Ovary (tissue), 9 donors: ENCODE measurements around the gene MRPL22. TPM values are rescaled to one million over a fixed set of nuclear protein-coding genes. Genes with fewer than 3 reads are reported as not detected.

Experiments
- DNase-seq, 5 donors: peaks; one replicate each; pipeline ENCODE4 v3.0.0-alpha.2; 2019 to 2020
- H3K27ac ChIP-seq, 2 donors: fragments of 200-600 bp; one replicate each; pipeline versions ENCODE4 v1.5.1 to v1.8.0; 2019 to 2022
- H3K27me3 ChIP-seq: fragments of 200-600 bp; one replicate; pipeline ENCODE4 v1.8.0; 2022
- H3K36me3 ChIP-seq: fragments of 200-600 bp; sonication (generic); one replicate; pipeline ENCODE4 v1.5.1; 2019
- H3K4me1 ChIP-seq: one replicate; pipeline ENCODE4 v1.8.1; 2013; ENCODE audit warnings: mild to moderate bottlenecking, moderate library complexity; ENCODE audit not compliant: insufficient read depth
- H3K4me3 ChIP-seq: fragments of 200-600 bp; sonication (generic); one replicate; pipeline ENCODE4 v1.5.1; 2017
- H3K9me3 ChIP-seq, 2 donors: fragments of 200-600 bp in 1 of 2; sonication (generic) in 1 of 2; one replicate each; pipeline versions ENCODE4 v1.5.1 to v1.8.1; 2013 to 2019; ENCODE audit warnings: mild to moderate bottlenecking in 1 of 2, moderate library complexity in 1 of 2
- EP300 ChIP-seq: sonication (generic); formaldehyde crosslinking; IDR thresholded peaks from one replicate; pipeline ENCODE4 v1.6.1; 2017; ENCODE audit warnings: antibody characterized with exemption
- POLR2A ChIP-seq: fragments of 450-650 bp; IDR thresholded peaks from one replicate; pipeline ENCODE4 v1.6.1; 2017; ENCODE audit warnings: antibody characterized with exemption, mild to moderate bottlenecking, moderate library complexity
- WGBS, 3 donors: extraction: QIAGEN DNeasy Blood & Tissue Kit in 1 of 3; methylation state at CpG; one replicate each; pipeline versions ENCODE4 v1.1.5 to v1.1.7; 2013 to 2017; 5-methylcytosine and 5-hydroxymethylcytosine counted together
- intact Hi-C, 4 donors: fragments of 100-400 bp; cut with DNase I; formaldehyde crosslinking; loops; one replicate each; pipeline versions ENCODE4 v1.11.0 to v1.15.1; 2022 to 2023
- polyA plus RNA-seq, 2 donors: library from polyadenylated mRNA; stranded (reverse); fragments of 200-250 nt in 1 of 2; fragments of 350-450 nt in 1 of 2; fragmentation: Illumina TruSeq in 1 of 2; extraction: RNeasy Lipid Tissue Mini Kit (QIAGEN cat#74804) in 1 of 2; gene quantifications; one replicate each; pipeline ENCODE4 v1.2.3, GENCODE V29; 2013 to 2014
- total RNA-seq, 7 donors: library from RNA; depleted of rRNA in 2 of 7; stranded (reverse); fragments of >200 nt in 2 of 7; fragmentation: NEBNext Ultra II Directional in 3 of 7; extraction: Animal tissue kit (Norgen Biotek cat#: 25700) in 3 of 7; gene quantifications; one replicate each; pipeline versions ENCODE4 v1.1.0 to v1.2.4, GENCODE V29; 2016 to 2023
- TF ChIP-seq, protein P1 (sequence below), 3 donors: fragments of 450-650 bp in 2 of 3; fragments of 200-600 bp in 1 of 3; IDR thresholded peaks; one replicate each; pipeline versions ENCODE4 v1.5.1 to v1.8.0; 2016 to 2022; ENCODE audit warnings: antibody characterized with exemption in 3 of 3, mild to moderate bottlenecking in 1 of 3
- donor health status: DM: no; HTN: no; CAD: no; lungs with moderate emphysema.
- donor health status: DM: no; HTN: no; CAD: no.
- donor health status: Bipolar disorder and iron deficiency.
- donor health status: DM: yes; HTN: yes; CAD: no.
- donor health status: DM: no; HTN: no; CAD: no.
- donor health status: DM: yes; HTN: yes; CAD: no.

The MRPL22 gene
- total and polyA plus RNA-seq, 9 donors: 21.4 to 54.6 (median 38.1) TPM

DNA sequence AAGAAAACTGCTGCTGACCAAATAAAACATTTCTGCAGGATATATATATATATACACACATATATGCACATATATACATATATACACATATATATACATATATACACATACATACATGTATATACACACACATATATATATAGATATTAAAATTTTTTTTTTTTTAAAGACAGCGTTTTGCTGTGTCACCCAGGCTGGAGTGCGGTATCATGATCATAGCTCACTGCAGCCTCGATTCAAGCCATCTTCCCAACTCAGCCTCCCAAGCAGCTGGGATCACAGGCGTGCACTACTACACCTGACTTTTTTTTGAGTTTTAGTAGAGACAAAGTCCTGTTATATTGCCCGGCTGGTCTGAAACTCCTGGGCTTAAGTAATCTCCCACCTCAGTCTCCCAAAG, 2.7 kb downstream of the MRPL22 start:
- H3K9me3 ChIP-seq: no peaks in the 10 kb centered on the region
- peaks cover 1% of the 10 kb centered on the region for H3K4me1 ChIP-seq
- TF ChIP-seq, protein P1, sequence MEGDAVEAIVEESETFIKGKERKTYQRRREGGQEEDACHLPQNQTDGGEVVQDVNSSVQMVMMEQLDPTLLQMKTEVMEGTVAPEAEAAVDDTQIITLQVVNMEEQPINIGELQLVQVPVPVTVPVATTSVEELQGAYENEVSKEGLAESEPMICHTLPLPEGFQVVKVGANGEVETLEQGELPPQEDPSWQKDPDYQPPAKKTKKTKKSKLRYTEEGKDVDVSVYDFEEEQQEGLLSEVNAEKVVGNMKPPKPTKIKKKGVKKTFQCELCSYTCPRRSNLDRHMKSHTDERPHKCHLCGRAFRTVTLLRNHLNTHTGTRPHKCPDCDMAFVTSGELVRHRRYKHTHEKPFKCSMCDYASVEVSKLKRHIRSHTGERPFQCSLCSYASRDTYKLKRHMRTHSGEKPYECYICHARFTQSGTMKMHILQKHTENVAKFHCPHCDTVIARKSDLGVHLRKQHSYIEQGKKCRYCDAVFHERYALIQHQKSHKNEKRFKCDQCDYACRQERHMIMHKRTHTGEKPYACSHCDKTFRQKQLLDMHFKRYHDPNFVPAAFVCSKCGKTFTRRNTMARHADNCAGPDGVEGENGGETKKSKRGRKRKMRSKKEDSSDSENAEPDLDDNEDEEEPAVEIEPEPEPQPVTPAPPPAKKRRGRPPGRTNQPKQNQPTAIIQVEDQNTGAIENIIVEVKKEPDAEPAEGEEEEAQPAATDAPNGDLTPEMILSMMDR (IDR thresholded peaks at IDR 0.05): no peak
- TF ChIP-seq POLR2A (no peak), EP300 (no peak)
- no peaks in the 10 kb centered on the region for H3K27me3 ChIP-seq
- WGBS, 3 donors: 78 to 82% (median 82%) methylated on average over 5 of the region's 5 CpGs
- no peak for DNase-seq
- H3K4me3 ChIP-seq: no peak overlapping the region
- H3K36me3 ChIP-seq: no peaks in the 10 kb centered on the region
- H3K27ac ChIP-seq: no peak overlapping the region
- intact Hi-C loops: loop anchor here in 1 of 4 donors (10.0 kb wide), 1 partner anchor 289 kb away; no protein-coding TSS in a partner anchor

GRCh38 chr5:154944716-154945115, 3.8 kb downstream of the MRPL22 start:
- Histone ChIP-seq H3K27me3 (no peaks in the 10 kb centered on the region), H3K4me1 (peaks cover 1% of the 10 kb centered on the region), H3K27ac (no peak overlapping the region), H3K9me3 (no peaks in the 10 kb centered on the region), H3K4me3 (no peak overlapping the region), H3K36me3 (no peaks in the 10 kb centered on the region)
- DNase-seq: no peak
- intact Hi-C loops: loop anchor here in 1 of 4 donors (10.0 kb wide), 1 partner anchor 290 kb away; no protein-coding TSS in a partner anchor
- TF ChIP-seq, protein P1 (IDR thresholded peaks at IDR 0.05): no peak
- TF ChIP-seq POLR2A (no peak), EP300 (no peak)

DNA sequence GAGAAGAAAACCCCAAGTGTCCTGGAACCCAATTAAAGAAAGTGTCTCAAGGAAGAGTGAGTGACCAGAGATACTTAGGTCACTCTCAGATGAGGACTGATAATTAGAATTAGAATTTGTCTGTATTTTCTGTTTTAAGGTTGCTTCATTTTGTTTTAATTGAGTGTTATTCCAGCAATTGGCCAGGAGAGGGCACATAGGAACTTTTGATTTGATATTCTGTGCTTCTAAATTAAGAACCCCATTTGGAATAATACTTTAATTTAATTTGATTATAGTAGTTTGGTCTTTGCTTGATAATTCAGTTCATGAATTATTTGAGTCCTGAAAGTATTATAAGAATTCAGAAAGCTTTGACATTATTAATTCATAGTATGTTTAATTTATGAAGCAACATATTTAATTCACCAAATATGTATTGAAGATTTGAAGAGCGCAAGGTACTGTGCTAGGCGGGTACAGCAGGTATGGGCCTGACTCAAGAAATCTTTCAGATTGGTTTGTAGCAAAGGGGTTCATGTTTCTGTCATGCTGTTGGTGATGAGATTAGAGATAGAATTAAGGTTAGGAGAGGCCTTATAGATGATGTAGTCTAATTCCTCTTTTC, 4.9 kb downstream of the MRPL22 start:
- H3K4me1 ChIP-seq: peaks cover 1% of the 10 kb centered on the region
- no peak overlapping the region for H3K4me3 ChIP-seq
- no peak for DNase-seq
- no peaks in the 10 kb centered on the region for H3K9me3 ChIP-seq
- H3K27me3 ChIP-seq: no peaks in the 10 kb centered on the region
- intact Hi-C loops: loop anchor here in 1 of 4 donors (10.0 kb wide), 1 partner anchor 291 kb away; no protein-coding TSS in a partner anchor
- H3K36me3 ChIP-seq: no peaks in the 10 kb centered on the region
- H3K27ac ChIP-seq: no peak overlapping the region
- WGBS, 3 donors: 86 to 97% (median 91%) methylated on average over 2 of the region's 2 CpGs
- TF ChIP-seq, protein P1 (IDR thresholded peaks at IDR 0.05): peak in 2 of 3 donors; percentile 20 to 35
- TF ChIP-seq POLR2A: no peak

GRCh38 chr5:154947778-154948177, 6.9 kb downstream of the MRPL22 start:
- Histone ChIP-seq H3K4me3 (no peak overlapping the region), H3K4me1 (no peaks in the 10 kb centered on the region), H3K27ac (no peak overlapping the region), H3K9me3 (no peaks in the 10 kb centered on the region), H3K36me3 (no peaks in the 10 kb centered on the region), H3K27me3 (no peaks in the 10 kb centered on the region)
- WGBS, 3 donors: 88 to 89% (median 89%) methylated on average over 6 of the region's 6 CpGs
- intact Hi-C loops: loop anchor here in 1 of 4 donors (10.0 kb wide), 1 partner anchor 293 kb away; no protein-coding TSS in a partner anchor
- TF ChIP-seq EP300 (no peak), POLR2A (no peak)
- TF ChIP-seq, protein P1 (IDR thresholded peaks at IDR 0.05): no peak
- no peak for DNase-seq
